Measurements from ENCODE around the gene SLAMF6.
"Not testable (repeated sequence)": the region's sequence is repeated elsewhere in the genome, so short reads cannot be mapped to it uniquely, and the experiment has no call there.

SLAMF6 gene

GRCh38 chr1:160541622-160542302, 18.7 kb upstream of the SLAMF6 start:
- no peak for DNase-seq

DNA sequence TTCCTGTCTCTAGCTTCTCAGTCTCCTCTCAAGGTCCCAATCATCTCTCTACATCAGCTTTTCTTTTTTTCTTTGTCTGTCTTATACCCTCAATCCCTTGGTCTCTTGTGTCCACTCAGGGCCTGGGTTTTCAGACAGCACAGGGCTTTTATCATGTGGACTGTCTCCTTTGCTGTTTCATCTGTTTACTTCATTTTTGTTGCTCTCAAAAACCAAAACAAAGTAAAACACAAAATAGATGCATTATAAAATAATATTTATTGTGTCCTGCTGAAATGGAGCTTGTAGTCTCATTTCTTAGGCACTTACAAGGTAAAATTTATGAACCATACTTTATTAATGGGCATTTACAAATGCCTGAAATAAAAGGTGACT, 17.8 kb upstream of the SLAMF6 start:
- no peak for DNase-seq

DNA sequence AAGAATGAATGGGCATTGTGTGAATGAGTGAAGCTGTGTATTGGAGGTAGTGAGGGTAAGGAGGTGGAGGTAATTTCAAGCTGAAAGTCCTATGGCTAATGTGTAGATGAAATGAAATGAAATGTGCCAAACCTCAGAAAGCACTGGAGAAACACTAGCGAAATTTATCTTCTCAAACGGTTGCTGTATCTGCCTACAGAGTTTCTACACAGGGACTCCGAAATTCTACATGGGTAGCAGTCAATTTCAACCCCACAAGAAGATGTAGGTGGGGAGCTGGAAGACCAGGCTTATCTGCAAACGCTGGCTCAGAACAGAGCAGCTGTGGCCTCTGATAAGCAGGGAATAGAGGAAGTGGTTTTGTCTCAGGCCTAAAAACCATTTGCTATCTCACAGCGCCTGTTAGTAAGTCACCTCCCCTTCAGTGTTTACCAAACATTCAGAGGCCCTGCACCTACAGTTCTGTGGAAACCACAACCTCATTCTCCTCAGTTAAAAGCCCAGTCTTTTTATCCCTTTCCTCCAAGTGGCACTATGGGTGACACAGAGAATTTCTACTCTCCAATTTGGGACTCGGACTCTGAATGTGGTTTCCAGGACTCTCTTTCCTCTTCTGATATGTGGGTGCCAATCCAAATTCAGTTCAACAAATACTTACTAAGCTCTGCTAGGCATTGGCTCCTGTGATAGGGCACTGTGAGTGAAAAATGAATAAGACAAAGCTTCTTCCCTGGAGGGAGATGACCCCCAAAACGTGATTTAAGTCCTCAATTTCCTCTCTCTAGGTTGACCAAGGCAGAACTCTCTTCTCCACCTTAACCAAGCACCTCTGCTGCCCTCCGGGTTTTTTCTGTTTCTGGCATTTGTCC, 17.2 kb upstream of the SLAMF6 start:
- DNase-seq = peak; percentile 55

DNA sequence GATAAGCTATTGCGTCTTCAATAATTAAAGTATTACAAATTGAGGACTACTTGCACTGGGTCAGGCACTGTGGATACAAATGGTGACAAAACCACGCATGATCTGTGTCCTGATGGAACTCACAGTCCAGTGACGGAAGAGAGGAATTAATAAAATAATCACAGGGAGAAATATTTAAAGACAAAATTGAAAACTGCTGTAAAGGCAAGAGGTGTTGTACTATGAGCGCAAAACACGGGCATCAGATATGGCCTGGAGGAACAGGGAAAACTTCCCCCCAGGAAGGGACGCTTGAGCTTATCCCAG, 16.6 kb upstream of the SLAMF6 start:
- no peak for DNase-seq

DNA sequence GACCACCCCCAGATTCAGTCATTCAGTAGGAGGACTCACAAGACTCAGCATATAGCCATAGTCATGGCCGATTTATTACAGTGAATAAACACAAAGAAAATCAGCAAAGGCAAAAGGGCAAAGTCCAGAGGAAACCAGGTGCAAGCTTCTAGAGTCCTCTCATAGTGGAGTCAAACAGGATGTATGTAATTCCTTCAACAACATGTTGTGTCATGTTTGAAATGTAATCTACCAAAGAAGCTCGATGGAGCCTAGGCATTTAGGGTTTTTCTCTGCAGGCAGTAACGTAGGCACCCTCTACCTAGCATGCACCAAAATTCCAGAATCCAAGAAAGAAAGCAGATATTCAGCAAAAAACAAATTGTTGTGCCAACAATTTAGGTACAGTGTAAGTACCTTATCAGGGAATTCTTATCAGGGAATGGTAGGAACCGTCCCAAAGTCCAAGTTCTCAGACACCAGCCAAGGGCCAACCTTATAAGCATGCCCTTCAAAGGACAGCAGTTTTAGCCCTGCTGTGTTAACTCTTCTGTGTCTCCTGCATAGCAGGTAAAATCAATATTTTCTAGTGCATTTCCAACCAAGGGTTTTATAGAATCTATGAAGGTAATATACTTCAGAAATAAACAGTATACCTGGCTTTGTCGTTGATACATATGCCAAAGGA, 16.1 kb upstream of the SLAMF6 start:
- DNase-seq = no peak

DNA sequence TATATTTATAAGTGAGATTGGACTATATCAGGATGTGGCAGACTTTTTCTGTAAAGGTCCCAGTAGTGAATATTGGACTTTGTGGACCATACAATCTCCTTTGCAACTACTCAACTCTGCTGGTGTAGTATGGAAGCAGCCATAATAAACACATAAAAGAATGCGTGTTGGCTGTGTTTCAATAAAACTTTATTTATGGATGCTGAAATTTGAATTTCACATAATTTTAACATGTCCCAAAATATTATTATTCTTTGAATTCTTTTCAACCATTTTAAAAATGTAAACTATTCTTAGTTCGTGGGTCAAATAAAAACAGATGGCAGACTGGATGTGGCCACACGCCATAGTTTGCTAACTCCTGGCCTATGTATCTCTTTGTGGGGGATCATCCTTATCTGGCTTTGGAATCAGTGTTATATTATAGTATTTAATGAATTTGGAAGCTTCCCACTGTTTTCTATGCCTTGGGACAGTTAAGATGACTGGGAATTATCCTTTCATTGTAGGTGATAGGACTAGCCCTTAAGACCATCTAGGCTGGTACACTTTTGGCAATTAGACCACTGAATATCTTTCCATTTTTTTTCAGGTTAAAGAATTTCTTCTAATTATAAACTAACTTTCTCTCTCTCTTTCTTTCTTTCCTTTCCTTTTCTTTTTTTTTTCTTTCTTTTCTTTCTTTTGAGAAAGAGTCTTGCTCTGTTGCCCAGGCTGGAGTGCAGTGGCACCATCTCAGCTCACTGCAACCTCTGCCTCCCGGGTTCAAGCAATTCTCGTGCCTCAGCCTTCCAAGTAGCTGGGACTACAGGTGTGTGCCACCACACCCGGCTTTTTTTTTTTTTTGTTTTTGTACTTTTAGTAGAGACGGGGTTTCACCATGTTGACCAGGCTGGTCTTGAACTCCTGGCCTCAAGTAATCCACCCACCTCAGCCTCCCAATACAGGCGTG, 14.9 kb upstream of the SLAMF6 start:
- DNase-seq = no peak

GRCh38 chr1:160534823-160535605, 12.0 kb upstream of the SLAMF6 start:
- no peak for DNase-seq

GRCh38 chr1:160532557-160532813, 9.4 kb upstream of the SLAMF6 start:
- DNase-seq = not testable (repeated sequence)

DNA sequence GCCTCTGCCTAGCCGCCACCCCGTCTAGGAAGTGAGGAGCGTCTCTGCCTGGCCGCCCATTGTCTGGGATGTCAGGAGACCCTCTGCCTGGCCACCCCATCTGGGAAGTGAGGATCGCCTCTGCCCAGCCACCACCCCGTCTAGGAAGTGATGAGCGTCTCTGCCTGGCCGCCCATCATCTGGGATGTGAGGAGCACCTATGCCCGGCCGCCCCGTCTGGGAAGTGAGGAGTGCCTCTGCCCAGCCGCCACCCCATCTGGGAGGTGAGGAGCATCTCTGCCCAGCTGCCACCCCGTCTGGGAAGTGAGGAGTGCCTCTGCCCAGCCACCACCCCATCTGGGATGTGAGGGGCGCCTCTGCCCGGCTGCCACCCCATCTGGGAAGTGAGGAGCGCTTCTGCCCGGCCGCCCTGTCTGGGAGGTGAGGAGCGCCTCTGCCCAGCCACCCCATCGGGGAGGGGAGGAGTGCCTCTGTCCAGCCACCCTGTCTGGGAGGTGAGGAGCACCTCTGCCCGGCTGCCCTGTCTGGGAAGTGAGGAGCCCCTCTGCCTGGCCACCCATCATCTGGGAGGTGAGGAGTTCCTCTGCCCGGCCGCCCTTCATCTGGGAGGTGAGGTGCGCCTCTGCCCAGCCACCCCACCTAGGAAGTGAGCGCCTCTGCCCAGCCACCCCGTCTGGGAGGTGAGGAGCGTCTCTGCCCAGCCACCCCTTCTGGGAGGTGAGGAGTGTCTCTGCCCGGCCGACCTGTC, 8.9 kb upstream of the SLAMF6 start:
- DNase-seq = not testable (repeated sequence)

GRCh38 chr1:160529401-160529952, 6.4 kb upstream of the SLAMF6 start:
- not testable (repeated sequence) for DNase-seq

GRCh38 chr1:160523789-160524188, 734 bp upstream of the SLAMF6 start:
- not testable (repeated sequence) for DNase-seq

- DNase-seq = no peak
Observed at GRCh38 chr1:160522136-160522535, 919 bp downstream of the SLAMF6 start.

DNA sequence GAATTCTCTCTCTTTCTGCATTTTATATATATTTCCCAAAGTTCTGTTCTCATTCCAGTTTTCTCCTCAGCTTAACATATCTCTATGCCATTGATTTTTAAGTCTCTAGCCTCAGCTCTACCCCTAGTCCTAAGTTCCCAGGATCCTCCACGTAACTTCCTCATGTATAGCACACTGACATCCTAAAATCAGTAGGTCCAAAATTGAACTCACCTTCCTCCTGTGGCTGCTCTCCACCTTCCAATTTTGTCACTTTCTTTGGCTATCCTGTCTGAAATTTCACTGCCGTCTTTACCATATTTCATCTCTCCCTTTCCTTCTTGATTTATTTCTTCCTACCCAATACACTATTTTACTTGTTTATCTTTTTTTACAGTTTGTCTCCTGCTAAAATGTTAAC, 1.5 kb downstream of the SLAMF6 start:
- no peak for DNase-seq

DNA sequence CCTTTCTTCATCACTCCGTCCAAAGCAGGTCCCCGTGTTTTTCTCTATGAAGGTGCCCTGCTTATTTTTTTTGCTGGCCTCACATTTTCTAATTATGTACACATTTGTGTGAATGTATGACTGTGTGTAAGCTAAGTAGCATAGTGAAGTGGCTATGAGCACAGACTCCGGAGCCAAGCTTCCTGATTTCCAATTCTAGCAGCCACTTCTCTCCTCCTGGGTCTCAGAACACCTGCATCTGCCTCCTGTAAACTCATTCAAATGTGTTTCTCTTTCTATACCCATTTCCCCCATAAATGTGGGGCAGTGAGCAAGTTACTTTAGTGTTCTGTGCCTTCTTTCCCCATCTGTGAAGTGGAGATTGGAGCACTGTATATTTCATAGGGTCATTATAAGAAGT, 2.1 kb downstream of the SLAMF6 start:
- DNase-seq = no peak

- DNase-seq = no peak
Observed at GRCh38 chr1:160520582-160520981, 2.5 kb downstream of the SLAMF6 start.

GRCh38 chr1:160519642-160520435, 3.2 kb downstream of the SLAMF6 start:
- peak; percentile 56 for DNase-seq

DNA sequence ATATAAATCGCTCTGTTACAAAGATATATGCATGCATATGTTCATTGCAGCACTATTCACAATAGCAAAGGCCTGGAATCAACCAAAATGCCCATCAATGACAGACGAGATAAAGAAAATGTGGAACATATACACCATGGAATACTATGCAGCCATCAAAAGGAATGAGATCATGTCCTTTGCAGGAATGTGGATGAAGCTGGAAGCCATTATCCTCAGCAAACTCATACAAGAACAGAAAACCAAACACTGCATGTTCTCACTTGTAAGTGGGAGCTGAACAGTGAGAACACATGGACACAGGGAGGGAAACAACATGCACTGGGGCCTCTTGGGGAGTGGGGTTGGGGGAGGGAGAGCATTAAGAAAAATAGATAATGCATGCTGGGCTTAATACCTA, 5.5 kb downstream of the SLAMF6 start:
- not testable (repeated sequence) for DNase-seq

DNA sequence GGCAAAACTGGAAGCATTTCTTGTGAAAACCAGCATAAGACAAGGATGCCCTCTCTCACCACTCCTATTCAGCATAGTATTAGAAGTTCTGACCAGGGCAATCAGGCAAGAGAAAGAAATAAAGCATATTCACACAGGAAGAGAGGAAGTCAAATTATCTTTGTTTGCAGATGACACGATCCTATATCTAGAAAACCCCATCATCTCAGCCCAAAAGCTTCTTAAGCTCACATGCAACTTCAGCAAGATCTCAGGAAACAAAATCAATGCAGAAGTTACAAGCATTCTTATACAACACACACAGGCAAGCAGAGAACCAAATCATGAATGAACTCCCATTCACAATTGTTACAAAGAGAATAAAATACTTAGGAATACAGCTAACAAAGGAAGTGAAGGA, 7.1 kb downstream of the SLAMF6 start:
- DNase-seq = not testable (repeated sequence)

GRCh38 chr1:160504651-160505050, 18.4 kb downstream of the SLAMF6 start:
- no peak for DNase-seq

DNA sequence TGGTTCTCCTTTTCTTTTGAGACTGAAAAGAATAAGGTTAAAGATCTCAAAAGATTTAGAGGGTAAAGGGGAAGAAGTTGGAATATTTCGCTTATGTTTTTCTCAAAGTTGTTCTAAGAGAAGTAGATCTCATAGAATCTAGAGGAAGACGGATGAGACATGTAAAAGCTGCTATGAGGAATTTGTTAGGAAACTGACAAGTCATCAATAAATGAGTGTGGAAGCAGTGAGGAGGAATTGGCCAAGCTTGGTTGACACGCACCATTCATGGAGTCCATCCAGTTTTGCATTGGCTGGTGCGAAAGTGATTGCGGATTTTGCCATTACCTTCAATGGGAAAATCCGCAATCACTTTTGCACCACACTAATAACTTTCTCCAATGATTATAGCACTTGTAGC, 20.0 kb downstream of the SLAMF6 start:
- DNase-seq = no peak

Data from activated CD4-positive, alpha-beta T cell treated with anti-CD3 and anti-CD28 coated beads for 48 hours (primary cell).